WI38 (cell line): ENCODE data around the gene CPT1C.
A peak's percentile ranks its signal among the peaks of the same experiment; 100 is the strongest.

Experiments
- H3K4me3 ChIP-seq: 2 replicates; pipeline ENCODE4 v1.5.1; 2011; ENCODE audit warnings: low read depth, mild to moderate bottlenecking, control low read depth, low read length
- CTCF ChIP-seq: IDR thresholded peaks from 2 replicates; pipeline ENCODE4 v1.5.1; 2012; ENCODE audit warnings: low read depth, mild to moderate bottlenecking, control low read depth, low read length

The CPT1C gene

GRCh38 chr19:49672131-49672919 is 18.6 kb upstream of the CPT1C start:
- H3K4me3 ChIP-seq: no peak overlapping the region
- TF ChIP-seq CTCF: peak; percentile 71

- no peak for TF ChIP-seq CTCF
- H3K4me3 ChIP-seq: peak overlapping the region; percentile 51
These were observed 14.7 kb upstream of the CPT1C start for GRCh38 chr19:49676136-49676783.

- TF ChIP-seq CTCF: no peak
- peak overlapping the region; percentile 100 for H3K4me3 ChIP-seq
These were observed 14.1 kb upstream of the CPT1C start for GRCh38 chr19:49676784-49677230.

- TF ChIP-seq CTCF: no peak
- peak within 1 kb of the TSS; percentile 100 for H3K4me3 ChIP-seq
These were observed 13.6 kb upstream of the CPT1C start, which contains the start of gene PRMT1 for GRCh38 chr19:49677231-49677900. TSS of gene PRMT1 (plus strand) at chr19:49677271. CDS start at chr19:49677281, 10 bp downstream.

GRCh38 chr19:49677901-49678674 is 12.8 kb upstream of the CPT1C start:
- peak overlapping the region; percentile 100 for H3K4me3 ChIP-seq
- peak; percentile 61 for TF ChIP-seq CTCF

GRCh38 chr19:49678985-49679770 is 11.7 kb upstream of the CPT1C start:
- TF ChIP-seq CTCF: no peak
- H3K4me3 ChIP-seq: no peak overlapping the region
